Panc1 (cell line): ENCODE results near the gene ATP7B. TPM values are rescaled to one million over a fixed set of nuclear protein-coding genes. Genes with fewer than 3 reads are reported as not detected.
"Not testable (repeated sequence)": the region's sequence is repeated elsewhere in the genome, so short reads cannot be mapped to it uniquely, and the experiment has no call there.

Experiments
- ATAC-seq: fragments of 200-7000 bp; cut with Tn5 transposase; 2 replicates; pipeline ENCODE4 v1.9.1; 2020; ENCODE audit warnings: mild to moderate bottlenecking, moderate library complexity
- BruUV-seq: library from RNA; stranded (reverse); fragments of 400-500 nt; replicated peaks from 2 replicates; lab custom pipeline; 2021; lab: Mats Ljungman, UMichigan
- CTCF ChIA-PET: fragments of 300-600 bp; sonication (Branson Sonifier 250); formaldehyde crosslinking; loops from one replicate; lab custom pipeline; 2022; ENCODE audit warnings: antibody characterized with exemption; lab: Charles Lee
- POLR2A ChIA-PET: fragments of 300-600 bp; sonication (Branson Sonifier 250); formaldehyde crosslinking; loops from one replicate; lab custom pipeline; 2022; ENCODE audit warnings: antibody characterized with exemption; lab: Charles Lee
- DNase-seq: peaks from one replicate; pipeline ENCODE4 v3.0.0-alpha.2; 2010; ENCODE audit warnings: low read depth, low spot score
- H3K27ac ChIP-seq: 2 replicates; pipeline ENCODE4 v1.5.1; 2011; ENCODE audit warnings: mild to moderate bottlenecking, low read length, inconsistent platforms
- H3K27me3 ChIP-seq: fragments of 200-500 bp; sonication (Bioruptor generic); 2 replicates; pipeline ENCODE4 v1.6.0; 2014; ENCODE audit warnings: low read length, inconsistent platforms; ENCODE audit not compliant: control insufficient read depth, insufficient read depth
- H3K36me3 ChIP-seq: fragments of 200-500 bp; sonication (Bioruptor generic); 2 replicates; pipeline ENCODE4 v1.5.1; 2014; ENCODE audit warnings: inconsistent platforms, mild to moderate bottlenecking, low read length, moderate library complexity; ENCODE audit not compliant: control insufficient read depth, insufficient read depth
- H3K4me1 ChIP-seq: 2 replicates; pipeline ENCODE4 v1.5.1; 2011; ENCODE audit warnings: inconsistent platforms, mild to moderate bottlenecking, low read length, moderate library complexity; ENCODE audit not compliant: control insufficient read depth, insufficient read depth
- H3K4me3 ChIP-seq, 2 experiments: 2 replicates each; pipeline ENCODE4 v1.5.1; 2011 to 2012; ENCODE audit warnings: low read depth in 2 of 2, low read length in 2 of 2, mild to moderate bottlenecking in 2 of 2, inconsistent platforms in 1 of 2, moderate library complexity in 1 of 2
- H3K9me3 ChIP-seq: fragments of 200-500 bp; sonication (Bioruptor generic); 2 replicates; pipeline ENCODE4 v1.5.1; 2014; ENCODE audit warnings: low read depth, mild to moderate bottlenecking, inconsistent platforms, low read length, moderate library complexity; ENCODE audit not compliant: control insufficient read depth, insufficient read depth
- CTCF ChIP-seq: fragments of 450-650 bp; IDR thresholded peaks from 2 replicates; pipeline ENCODE4 v1.5.1; 2017; ENCODE audit warnings: mild to moderate bottlenecking
- POLR2AphosphoS5 ChIP-seq: IDR thresholded peaks from 2 replicates; pipeline ENCODE4 v1.6.1; 2012; ENCODE audit warnings: mild to moderate bottlenecking, low read depth, low read length, moderate library complexity
- REST ChIP-seq, 2 experiments: IDR thresholded peaks; 2 replicates each; pipeline ENCODE4 v1.6.1; 2011 to 2012; ENCODE audit warnings: low read depth in 2 of 2, control low read depth in 1 of 2, low read length in 1 of 2, mild to moderate bottlenecking in 1 of 2, moderate library complexity in 1 of 2; ENCODE audit not compliant: insufficient read depth in 1 of 2
- SIN3A ChIP-seq: IDR thresholded peaks from 2 replicates; pipeline ENCODE4 v1.6.1; 2012; ENCODE audit warnings: low read depth, mild to moderate bottlenecking, low read length, moderate library complexity, borderline replicate concordance; ENCODE audit not compliant: insufficient read depth
- TCF7L2 ChIP-seq: IDR thresholded peaks from 2 replicates; pipeline ENCODE4 v1.6.1; 2011; ENCODE audit warnings: mild to moderate bottlenecking, low read depth, low read length, inconsistent platforms
- in situ Hi-C: cut with HindIII; loops from 2 replicates; pipeline ENCODE4 v1.10.0; 2016; ENCODE audit warnings: low sequenced_read_pairs, low pct_unique_long_range_greater_than_20kb
- intact Hi-C: fragments of 100-400 bp; cut with micrococcal nuclease; formaldehyde crosslinking; loops from one replicate; pipeline ENCODE4 v1.10.0; 2022; ENCODE audit not compliant: unreplicated experiment
- total RNA-seq: library from RNA; stranded (reverse); gene quantifications from one replicate; pipeline ENCODE4 v1.2.1, GENCODE V29; 2021; ENCODE audit not compliant: unreplicated experiment

Gene ATP7B
- total RNA-seq, 1 experiment from 2014 or later: 19.6 TPM

GRCh38 chr13:51988988-51989618 is 22.1 kb downstream of the ATP7B start:
- H3K4me3 ChIP-seq: no peak overlapping the region
- H3K27me3 ChIP-seq: no peaks in the 10 kb centered on the region
- ChIA-PET CTCF (no interaction called here), POLR2A (interaction anchor here (0.6 kb wide), 1 partner anchor 38 kb away, joined by 11 read pairs; no protein-coding TSS in a partner anchor)
- intact Hi-C loops (no loop called here), in situ Hi-C loops (no loop called here)
- BruUV-seq: no TSS peak
- DNase-seq: no peak
- no peaks in the 10 kb centered on the region for H3K36me3 ChIP-seq
- no peak for TF ChIP-seq TCF7L2
- TF ChIP-seq REST (IDR thresholded peaks at IDR 0.05; ENCODE audit: insufficient read depth in 1 of 2, low read depth in 2 of 2, low read length in 1 of 2): no peak
- TF ChIP-seq POLR2AphosphoS5: no peak
- no peak for TF ChIP-seq CTCF
- no peak for TF ChIP-seq SIN3A
- no peaks in the 10 kb centered on the region for H3K9me3 ChIP-seq
- peaks cover 9% of the 10 kb centered on the region for H3K4me1 ChIP-seq
- H3K27ac ChIP-seq: no peak overlapping the region
- ATAC-seq: no peak

DNA sequence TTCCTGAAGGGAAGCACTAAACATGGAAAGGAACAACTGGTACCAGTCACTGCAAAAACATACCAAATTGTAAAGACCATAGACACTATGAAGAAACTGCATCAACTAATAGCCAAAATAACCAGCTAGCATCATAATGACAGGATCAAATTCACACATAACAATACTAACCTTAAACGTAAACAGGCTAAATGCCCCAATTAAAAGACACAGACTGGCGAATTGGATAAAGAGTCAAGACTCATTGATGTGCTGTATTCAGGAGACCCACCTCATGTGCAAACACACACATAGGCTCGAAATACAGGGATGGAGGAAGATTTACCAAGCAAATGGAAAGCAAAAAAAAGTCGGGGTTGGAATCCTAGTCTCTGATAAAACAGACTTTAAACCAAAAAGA is 26.3 kb downstream of the ATP7B start:
- H3K9me3 ChIP-seq, ATAC-seq, H3K4me3 ChIP-seq, H3K27me3 ChIP-seq, DNase-seq, in situ Hi-C loops, BruUV-seq, CTCF ChIA-PET, POLR2A ChIA-PET, H3K27ac ChIP-seq, H3K4me1 ChIP-seq, H3K36me3 ChIP-seq, intact Hi-C loops: not testable (repeated sequence)

DNA sequence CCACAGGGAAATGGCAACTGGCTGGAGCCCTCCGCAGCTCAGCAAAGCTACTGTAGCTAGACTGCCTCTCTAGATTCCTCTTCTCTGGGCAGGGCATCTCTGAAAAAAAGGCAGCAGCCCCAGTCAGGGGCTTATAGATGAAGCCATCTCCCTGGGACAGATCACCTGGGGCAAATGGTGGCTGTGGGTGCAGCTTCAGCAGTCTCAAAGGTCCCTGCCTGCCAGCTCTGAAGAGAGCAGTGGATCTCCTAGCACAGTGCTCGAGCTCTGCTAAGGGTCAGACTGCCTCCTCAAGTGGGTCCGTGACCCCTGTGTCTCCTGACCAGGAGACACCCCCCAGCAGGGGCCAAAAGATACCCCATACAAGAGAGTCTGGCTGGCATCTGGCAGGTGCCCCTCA is 28.0 kb downstream of the ATP7B start:
- BruUV-seq, intact Hi-C loops, H3K27me3 ChIP-seq, in situ Hi-C loops, H3K36me3 ChIP-seq, ATAC-seq, POLR2A ChIA-PET, DNase-seq, H3K27ac ChIP-seq, H3K9me3 ChIP-seq, H3K4me3 ChIP-seq, H3K4me1 ChIP-seq, CTCF ChIA-PET: not testable (repeated sequence)
